Epithelial cell of prostate (primary cell): ENCODE results near the gene SCFD1.
"Not testable (repeated sequence)": the region's sequence is repeated elsewhere in the genome, so short reads cannot be mapped to it uniquely, and the experiment has no call there.

Source experiments
- DNase-seq: peaks from one replicate; pipeline ENCODE4 v3.0.0-alpha.2; 2011; ENCODE audit warnings: low read depth, low spot score
- H3K27ac ChIP-seq: fragments of 450-650 bp; 2 replicates; pipeline ENCODE4 v1.5.1; 2017; ENCODE audit warnings: mild to moderate bottlenecking

The SCFD1 gene

GRCh38 chr14:30621940-30622830 is at the start of gene SCFD1:
SCFD1 (plus strand) TSS chr14:30622319; CDS start chr14:30622339, 20 bp downstream.
- H3K27ac ChIP-seq, result peak within 1 kb of the TSS; percentile 85
- peak; percentile 45 for DNase-seq

- H3K27ac ChIP-seq, result no peak overlapping the region
- no peak for DNase-seq
These were observed 49.3 kb upstream of the SCFD1 start for GRCh38 chr14:30572771-30573170.

GRCh38 chr14:30573226-30573814 is 48.8 kb upstream of the SCFD1 start:
- peak; percentile 34 for DNase-seq
- H3K27ac ChIP-seq, result no peak overlapping the region

- no peak for DNase-seq
- H3K27ac ChIP-seq, result no peak overlapping the region
These were observed 48.2 kb upstream of the SCFD1 start for GRCh38 chr14:30573966-30574365.

- H3K27ac ChIP-seq, DNase-seq: not testable (repeated sequence)
These were observed 47.3 kb upstream of the SCFD1 start for GRCh38 chr14:30574777-30575176.

- DNase-seq, H3K27ac ChIP-seq: not testable (repeated sequence)
These were observed 45.8 kb upstream of the SCFD1 start for GRCh38 chr14:30576333-30576732.

GRCh38 chr14:30580616-30581282 is 41.4 kb upstream of the SCFD1 start:
- no peak overlapping the region for H3K27ac ChIP-seq
- DNase-seq, result no peak

- no peak for DNase-seq
- H3K27ac ChIP-seq, result no peak overlapping the region
These were observed 40.9 kb upstream of the SCFD1 start for GRCh38 chr14:30581283-30581625.

- no peak for DNase-seq
- no peak overlapping the region for H3K27ac ChIP-seq
These were observed 39.7 kb upstream of the SCFD1 start for GRCh38 chr14:30582376-30582775.

GRCh38 chr14:30584058-30584630 is 38.0 kb upstream of the SCFD1 start:
- H3K27ac ChIP-seq, result no peak overlapping the region
- DNase-seq, result no peak

- H3K27ac ChIP-seq, result no peak overlapping the region
- DNase-seq, result no peak
These were observed 36.9 kb upstream of the SCFD1 start for GRCh38 chr14:30585204-30585603.

- H3K27ac ChIP-seq, result no peak overlapping the region
- no peak for DNase-seq
These were observed 35.0 kb upstream of the SCFD1 start for GRCh38 chr14:30587141-30587540.

GRCh38 chr14:30588873-30589272 is 33.2 kb upstream of the SCFD1 start:
- no peak for DNase-seq
- no peak overlapping the region for H3K27ac ChIP-seq

GRCh38 chr14:30596935-30597334 is 25.2 kb upstream of the SCFD1 start:
- no peak overlapping the region for H3K27ac ChIP-seq

GRCh38 chr14:30597504-30597903 is 24.6 kb upstream of the SCFD1 start:
- DNase-seq, result no peak
- H3K27ac ChIP-seq, result no peak overlapping the region

More at GRCh38 chr14:30596935-30597334, 25.2 kb upstream of the SCFD1 start:
- DNase-seq, result no peak

- DNase-seq, result no peak
- H3K27ac ChIP-seq, result no peak overlapping the region
These were observed 20.9 kb upstream of the SCFD1 start for GRCh38 chr14:30600922-30601918.

- H3K27ac ChIP-seq, result no peak overlapping the region
- DNase-seq, result no peak
These were observed 18.7 kb upstream of the SCFD1 start for GRCh38 chr14:30603402-30603801.

GRCh38 chr14:30604696-30605095 is 17.4 kb upstream of the SCFD1 start:
- DNase-seq, result not testable (repeated sequence)

GRCh38 chr14:30607156-30607780 is 14.9 kb upstream of the SCFD1 start:
- H3K27ac ChIP-seq, result no peak overlapping the region
- no peak for DNase-seq

More at GRCh38 chr14:30604696-30605095, 17.4 kb upstream of the SCFD1 start:
- H3K27ac ChIP-seq, result not testable (repeated sequence)
